MG63 (cell line): ENCODE data around the gene LYRM4. TPM values are rescaled to one million over a fixed set of nuclear protein-coding genes. Genes with fewer than 3 reads are reported as not detected.

Experiments
- DNase-seq: peaks from one replicate; pipeline ENCODE4 v3.0.0-alpha.2; 2020
- H3K27me3 ChIP-seq: fragments of 250-450 bp; sonication (Bioruptor Pico); 2 replicates; pipeline ENCODE4 v1.5.1; 2020; ENCODE audit warnings: mild to moderate bottlenecking, moderate library complexity
- H3K36me3 ChIP-seq: fragments of 250-450 bp; sonication (Bioruptor Pico); 2 replicates; pipeline ENCODE4 v1.5.1; 2020; ENCODE audit warnings: mild to moderate bottlenecking, moderate library complexity
- H3K4me3 ChIP-seq: fragments of 250-450 bp; sonication (Bioruptor Pico); 2 replicates; pipeline ENCODE4 v1.5.1; 2020; ENCODE audit warnings: mild to moderate bottlenecking, moderate library complexity
- H3K9me3 ChIP-seq: fragments of 250-450 bp; sonication (Bioruptor Pico); 2 replicates; pipeline ENCODE4 v1.5.1; 2020; ENCODE audit warnings: mild to moderate bottlenecking, moderate library complexity
- total RNA-seq: library from RNA; depleted of rRNA; stranded (reverse); fragments of >200 nt; shearing (Covaris generic); gene quantifications from 2 replicates; pipeline ENCODE4 v1.2.3, GENCODE V29; 2014; ENCODE audit warnings: low replicate concordance

Gene LYRM4
- total RNA-seq, 1 experiment from 2014 or later: 35.0 TPM

DNA sequence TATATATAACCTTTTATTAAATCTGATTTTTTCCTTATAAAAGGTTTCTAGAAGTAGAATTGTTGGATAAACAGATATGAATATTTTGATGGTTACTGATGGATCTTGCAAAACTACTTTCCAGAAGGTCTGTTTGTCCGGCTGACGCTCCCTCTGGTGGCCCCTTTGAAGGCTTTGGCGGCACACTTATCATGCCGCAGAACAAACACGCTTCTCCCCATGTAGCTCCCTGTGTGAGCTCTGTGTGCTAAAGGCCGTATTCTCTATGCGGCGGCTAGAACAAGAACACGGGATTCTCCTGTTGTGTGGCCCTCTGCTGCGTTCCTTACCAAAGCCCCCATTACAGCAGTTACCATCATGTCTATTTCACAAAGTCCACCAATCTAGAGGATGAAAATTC lies 145.6 kb downstream of the LYRM4 start:
- Histone ChIP-seq H3K9me3 (no peaks in the 10 kb centered on the region), H3K27me3 (no peaks in the 10 kb centered on the region), H3K4me3 (no peak overlapping the region), H3K36me3 (no peaks in the 10 kb centered on the region)
- no peak for DNase-seq

DNA sequence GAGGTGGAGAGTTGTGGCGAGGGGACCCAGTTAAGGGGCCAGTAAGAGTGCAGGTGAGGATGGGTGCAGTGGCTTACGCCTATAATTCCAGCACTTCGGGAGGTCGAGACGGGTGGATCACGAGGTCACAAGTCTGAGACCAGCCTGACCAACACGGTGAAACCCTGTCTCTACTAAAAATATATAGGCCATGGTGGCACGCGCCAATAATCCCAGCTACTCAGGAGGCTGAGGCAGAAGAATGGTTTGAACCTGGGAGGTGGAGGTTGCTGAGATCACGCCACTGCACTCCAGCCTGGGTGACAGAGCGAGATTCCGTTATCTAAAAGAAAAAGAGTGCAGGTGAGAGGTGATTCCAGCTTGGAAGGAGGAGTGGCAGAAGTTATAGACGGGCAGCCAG lies 147.7 kb downstream of the LYRM4 start:
- no peaks in the 10 kb centered on the region for H3K36me3 ChIP-seq
- DNase-seq: no peak
- no peaks in the 10 kb centered on the region for H3K9me3 ChIP-seq
- no peak overlapping the region for H3K4me3 ChIP-seq
- no peaks in the 10 kb centered on the region for H3K27me3 ChIP-seq

DNA sequence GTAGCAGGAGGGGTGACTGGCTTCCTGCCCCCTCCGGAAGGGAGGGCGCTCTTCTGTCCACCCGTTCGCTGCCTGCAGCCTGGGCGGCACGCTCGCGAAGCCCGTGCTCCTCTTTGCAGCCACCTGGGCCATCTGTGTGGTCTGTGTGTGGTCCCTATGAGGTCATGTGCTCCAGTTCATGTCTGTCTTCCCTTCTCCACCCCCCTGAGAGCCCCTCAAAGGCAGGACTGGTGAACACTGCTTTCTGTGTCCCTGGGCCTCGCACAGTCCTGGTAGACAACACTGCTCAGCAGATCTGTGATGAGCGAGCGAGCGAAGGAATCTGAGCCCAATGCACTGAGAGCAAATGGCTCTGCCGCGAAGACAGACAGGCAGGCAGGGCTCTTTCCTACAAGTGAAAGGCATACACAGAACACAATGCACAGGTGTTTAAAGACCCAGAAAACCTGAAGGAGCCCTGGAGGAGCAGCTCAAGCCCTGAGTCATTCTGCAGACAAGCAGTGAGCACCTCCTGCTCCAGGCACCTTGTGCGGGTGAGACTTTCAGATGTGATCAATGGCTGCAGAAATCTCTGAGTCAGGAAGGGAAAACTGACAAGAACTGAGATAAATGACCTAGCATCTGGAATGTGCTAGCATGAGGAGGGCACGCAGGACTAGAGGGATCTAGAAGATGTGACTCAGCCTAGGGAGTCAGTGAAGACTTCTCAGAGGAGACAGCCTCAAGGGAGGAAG lies 148.5 kb downstream of the LYRM4 start:
- peak; percentile 34 for DNase-seq
- Histone ChIP-seq H3K9me3 (no peaks in the 10 kb centered on the region), H3K27me3 (no peaks in the 10 kb centered on the region), H3K36me3 (no peaks in the 10 kb centered on the region), H3K4me3 (no peak overlapping the region)

DNA sequence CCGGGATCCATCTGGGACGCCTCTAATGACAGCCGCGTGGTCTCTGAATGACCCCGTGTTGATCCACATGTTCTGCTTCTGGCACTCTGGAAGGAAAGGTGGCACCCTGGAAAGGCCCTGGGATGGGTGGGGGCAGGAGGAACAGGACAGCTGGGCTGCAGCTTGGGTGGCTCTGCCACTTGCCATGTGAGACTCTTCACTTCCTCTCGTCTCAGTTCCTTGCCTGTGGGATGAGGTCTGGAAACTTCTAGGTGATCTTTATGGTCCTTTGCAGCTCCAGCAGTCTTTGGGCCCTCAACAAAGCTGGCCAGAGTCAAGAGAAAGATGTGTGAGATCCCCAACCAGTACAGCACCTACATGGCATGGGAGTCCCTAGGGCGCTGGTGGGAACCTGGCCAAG lies 149.1 kb downstream of the LYRM4 start:
- Histone ChIP-seq H3K9me3 (no peaks in the 10 kb centered on the region), H3K36me3 (no peaks in the 10 kb centered on the region), H3K27me3 (no peaks in the 10 kb centered on the region), H3K4me3 (no peak overlapping the region)
- no peak for DNase-seq

DNA sequence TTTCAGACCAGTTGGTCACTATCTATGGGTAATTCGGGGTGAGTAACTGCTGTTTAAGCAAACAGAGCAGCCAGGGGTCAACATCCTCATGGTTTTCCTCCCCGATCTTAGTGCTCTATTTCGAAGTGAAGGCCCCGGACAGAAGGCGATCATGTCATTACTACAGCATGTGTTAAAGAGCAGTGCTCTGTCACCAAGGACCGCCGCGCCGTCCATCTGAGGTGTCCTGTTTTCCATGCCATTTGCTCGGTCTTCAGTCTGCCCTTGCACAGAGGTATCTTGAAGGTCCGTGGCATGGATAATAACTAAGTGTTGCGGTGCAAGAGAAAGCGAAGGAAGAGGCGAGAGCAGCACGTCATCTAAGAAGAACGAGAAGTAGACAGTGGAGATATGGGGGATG lies 150.5 kb downstream of the LYRM4 start:
- H3K9me3 ChIP-seq: no peaks in the 10 kb centered on the region
- no peak overlapping the region for H3K4me3 ChIP-seq
- DNase-seq: no peak
- no peaks in the 10 kb centered on the region for H3K36me3 ChIP-seq
- no peaks in the 10 kb centered on the region for H3K27me3 ChIP-seq

DNA sequence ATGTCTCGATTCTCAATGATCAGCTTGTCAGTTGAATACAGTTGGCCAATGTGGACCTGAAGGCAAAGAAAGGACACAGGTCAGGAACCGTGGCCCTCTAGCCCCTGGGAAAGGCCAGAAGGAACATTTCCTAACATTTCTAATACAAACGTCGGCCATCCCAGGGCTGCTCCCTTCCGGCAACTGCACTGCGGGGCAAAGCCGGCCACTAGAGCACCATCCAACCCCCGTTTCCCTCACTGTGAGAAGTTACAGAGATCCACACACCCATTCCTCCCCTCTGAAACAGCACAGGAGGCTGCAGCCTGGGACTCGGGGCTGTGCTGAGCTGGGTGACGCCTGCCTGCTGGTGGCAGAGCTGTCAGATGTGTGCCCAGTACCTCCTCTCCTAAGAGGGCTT lies 151.3 kb downstream of the LYRM4 start:
- no peaks in the 10 kb centered on the region for H3K9me3 ChIP-seq
- DNase-seq: no peak
- H3K36me3 ChIP-seq: no peaks in the 10 kb centered on the region
- no peak overlapping the region for H3K4me3 ChIP-seq
- H3K27me3 ChIP-seq: no peaks in the 10 kb centered on the region

DNA sequence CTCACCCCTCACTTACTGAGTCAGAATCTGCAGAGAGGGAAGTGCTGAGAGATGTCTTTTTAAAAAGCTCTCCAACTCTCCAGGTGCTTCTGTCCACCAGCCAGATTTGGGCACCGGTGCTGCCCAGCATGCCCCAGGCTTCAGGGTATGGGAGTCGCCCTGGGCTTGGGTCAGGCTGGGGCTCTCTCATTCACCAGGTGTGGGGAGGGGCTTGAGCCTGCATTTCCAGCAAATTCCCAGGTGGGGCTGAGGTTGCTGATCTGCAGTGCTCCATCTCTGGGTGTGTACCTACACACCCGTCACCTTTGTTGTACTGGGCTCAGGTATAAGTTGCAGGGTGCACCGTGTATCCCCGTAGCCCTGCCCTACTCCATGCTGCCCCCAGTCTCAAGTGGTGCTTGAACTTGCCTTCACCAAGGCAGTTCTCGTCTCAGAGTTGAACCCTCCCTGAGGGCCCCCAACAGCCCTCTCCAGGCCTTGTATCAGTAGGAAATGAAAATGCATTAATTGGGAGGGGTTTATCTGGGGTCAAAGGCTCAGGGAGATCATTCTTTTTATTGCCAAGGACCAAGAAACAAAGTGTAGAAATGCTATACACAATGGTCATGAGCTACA lies 152.1 kb downstream of the LYRM4 start:
- Histone ChIP-seq H3K9me3 (no peaks in the 10 kb centered on the region), H3K27me3 (no peaks in the 10 kb centered on the region), H3K36me3 (no peaks in the 10 kb centered on the region), H3K4me3 (no peak overlapping the region)
- no peak for DNase-seq

DNA sequence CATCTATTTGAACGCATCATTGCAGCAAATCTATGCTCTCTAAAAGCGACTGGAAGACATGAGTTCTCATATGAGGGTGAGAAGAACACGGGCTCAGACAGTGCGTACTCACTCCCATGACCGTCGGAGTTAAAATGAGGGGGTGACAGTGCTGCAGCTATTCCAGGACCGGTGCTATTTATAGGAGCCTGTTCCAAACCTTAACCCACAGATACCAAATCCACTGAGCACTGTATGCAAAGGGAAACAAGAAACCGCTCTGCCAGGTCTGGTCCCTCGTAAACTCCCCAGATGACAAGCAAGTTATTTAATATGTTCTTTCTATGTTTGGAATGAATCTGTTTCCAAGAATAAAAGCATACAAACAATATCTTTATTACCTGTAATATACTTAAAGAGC lies 152.7 kb downstream of the LYRM4 start:
- Histone ChIP-seq H3K27me3 (no peaks in the 10 kb centered on the region), H3K9me3 (no peaks in the 10 kb centered on the region), H3K4me3 (no peak overlapping the region), H3K36me3 (no peaks in the 10 kb centered on the region)
- DNase-seq: no peak

DNA sequence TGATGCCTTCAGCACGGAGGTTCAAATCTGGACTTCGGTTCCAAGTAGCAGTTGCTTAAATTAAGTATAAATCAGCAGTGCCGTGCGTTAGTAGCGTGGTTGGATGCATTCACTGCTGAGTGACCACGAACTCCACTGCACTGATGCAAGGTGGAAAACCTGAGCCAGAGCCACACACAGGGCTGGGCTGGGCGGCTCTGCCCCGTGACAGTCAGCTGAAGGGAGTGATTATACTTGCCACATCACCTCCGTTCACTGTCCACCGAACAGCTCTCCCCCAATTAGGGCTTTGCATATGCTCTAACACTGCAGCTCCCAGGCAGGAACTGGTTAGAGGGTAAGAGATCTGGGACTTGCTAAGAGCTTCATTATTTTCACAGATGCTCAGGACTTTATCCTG lies 153.4 kb downstream of the LYRM4 start:
- no peak overlapping the region for H3K4me3 ChIP-seq
- no peak for DNase-seq
- H3K9me3 ChIP-seq: no peaks in the 10 kb centered on the region
- no peaks in the 10 kb centered on the region for H3K36me3 ChIP-seq
- no peaks in the 10 kb centered on the region for H3K27me3 ChIP-seq

DNA sequence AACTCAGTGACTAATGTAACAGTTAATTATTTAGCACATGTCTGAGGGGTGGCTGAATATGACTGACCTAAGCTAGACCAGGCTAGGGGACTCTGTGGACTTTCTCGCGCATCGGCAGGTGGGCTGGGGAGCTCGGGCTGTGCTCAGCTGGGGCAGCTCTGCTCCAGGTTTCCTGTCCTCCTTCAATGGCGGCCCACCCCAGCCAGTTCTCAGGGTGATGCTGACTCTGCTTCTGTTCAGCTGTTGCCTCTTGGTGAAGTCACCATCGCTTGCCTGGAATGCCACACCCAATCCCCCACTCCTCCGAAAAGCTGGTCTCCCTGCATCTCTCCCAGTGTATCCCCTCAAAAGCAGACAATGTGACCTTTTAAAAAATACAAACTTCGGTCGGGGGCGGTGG lies 155.6 kb downstream of the LYRM4 start:
- Histone ChIP-seq H3K36me3 (no peaks in the 10 kb centered on the region), H3K27me3 (no peaks in the 10 kb centered on the region), H3K4me3 (no peak overlapping the region), H3K9me3 (no peaks in the 10 kb centered on the region)
- DNase-seq: no peak

DNA sequence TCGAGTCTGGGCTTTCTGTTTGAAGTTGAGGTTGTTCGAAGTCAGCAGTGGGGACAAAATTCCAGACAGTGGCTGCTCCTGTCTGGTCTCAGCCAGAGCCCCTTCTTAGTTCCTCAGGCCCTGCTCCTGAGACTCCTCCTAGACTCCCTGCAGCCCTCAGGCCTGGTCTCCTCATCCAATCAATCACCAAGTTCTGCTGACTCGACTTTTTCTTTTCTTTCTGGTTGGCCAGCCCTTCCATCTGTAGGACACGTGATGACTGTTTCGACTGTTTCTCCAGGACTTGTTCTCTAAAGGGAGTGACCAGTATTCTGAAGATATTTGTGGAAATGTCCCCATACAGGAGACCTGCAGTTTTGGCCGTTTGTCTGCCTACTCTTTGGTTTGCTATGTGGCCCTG lies 156.1 kb downstream of the LYRM4 start:
- no peaks in the 10 kb centered on the region for H3K36me3 ChIP-seq
- no peak overlapping the region for H3K4me3 ChIP-seq
- H3K27me3 ChIP-seq: no peaks in the 10 kb centered on the region
- H3K9me3 ChIP-seq: no peaks in the 10 kb centered on the region
- no peak for DNase-seq

DNA sequence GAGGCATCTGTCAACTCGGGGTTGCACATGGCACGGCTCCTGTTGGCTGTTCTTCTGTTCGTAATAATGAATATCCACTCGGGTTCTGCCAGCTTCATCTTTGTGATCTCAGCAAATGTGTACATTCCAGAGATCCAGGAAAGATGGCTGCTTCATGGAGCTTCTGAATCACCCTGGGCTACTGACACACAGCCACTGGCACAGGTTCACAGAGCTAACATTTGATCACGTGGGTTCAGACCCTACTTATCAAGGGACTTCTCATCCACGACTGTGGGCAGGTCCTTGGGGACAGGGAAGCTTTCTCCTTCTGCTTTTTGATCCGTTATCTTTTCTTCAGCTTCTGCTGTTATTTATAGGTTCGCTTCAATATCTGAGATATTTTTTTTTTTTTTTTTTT lies 157.5 kb downstream of the LYRM4 start:
- no peaks in the 10 kb centered on the region for H3K27me3 ChIP-seq
- DNase-seq: peak; percentile 54
- H3K4me3 ChIP-seq: no peak overlapping the region
- no peaks in the 10 kb centered on the region for H3K9me3 ChIP-seq
- no peaks in the 10 kb centered on the region for H3K36me3 ChIP-seq

DNA sequence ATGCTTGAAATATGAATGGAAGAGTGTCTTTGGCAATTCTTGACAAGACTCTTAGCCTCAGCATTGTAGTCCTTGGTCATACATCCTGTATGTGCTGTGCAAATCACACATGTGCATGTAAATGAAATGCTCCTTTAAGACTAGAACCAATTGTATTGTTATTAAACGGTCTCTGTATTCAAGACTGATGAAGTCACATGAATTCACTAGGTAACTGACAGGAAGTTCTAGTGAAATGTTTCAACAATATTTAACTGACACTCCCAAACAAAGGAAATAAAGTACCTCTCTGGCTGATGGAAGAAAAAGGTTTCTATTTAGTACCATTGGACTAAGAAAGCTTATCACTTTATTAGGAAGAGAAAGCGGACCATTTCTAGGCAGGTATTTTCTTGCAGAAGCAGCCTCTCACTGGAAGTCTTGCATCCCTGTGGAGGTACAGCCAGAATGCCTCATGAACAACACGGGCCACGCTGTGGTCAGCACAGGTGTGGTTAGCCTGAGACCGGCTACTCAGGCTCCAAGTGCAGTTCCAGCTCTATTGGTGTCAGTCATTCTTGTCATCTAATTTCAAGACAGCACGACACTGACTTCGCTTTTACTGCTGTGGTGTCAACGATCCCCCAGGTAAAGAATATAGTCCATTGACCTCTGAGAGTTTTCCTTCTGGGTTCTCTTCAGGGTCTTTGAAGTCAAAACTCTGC lies 158.3 kb downstream of the LYRM4 start:
- Histone ChIP-seq H3K27me3 (no peaks in the 10 kb centered on the region), H3K9me3 (no peaks in the 10 kb centered on the region), H3K36me3 (no peaks in the 10 kb centered on the region), H3K4me3 (no peak overlapping the region)
- no peak for DNase-seq

DNA sequence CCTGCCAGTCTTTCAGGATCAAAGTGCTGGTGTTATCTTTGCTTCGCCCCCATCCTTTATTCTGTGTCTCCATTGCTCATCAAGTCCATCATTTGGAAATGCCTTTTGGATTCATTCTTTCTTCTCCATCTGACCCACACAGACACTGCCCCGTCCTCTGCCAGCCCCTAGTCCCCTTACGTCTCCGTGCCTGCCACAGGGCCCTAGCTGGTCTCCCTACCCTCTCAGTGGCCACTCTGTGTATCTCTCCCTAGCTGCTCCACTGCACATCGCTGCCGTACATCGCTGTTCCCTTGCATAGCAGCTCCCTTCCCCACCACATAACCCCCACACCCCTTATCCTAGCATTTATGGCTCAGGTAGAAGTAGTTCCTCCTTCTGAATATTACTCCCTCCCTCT lies 159.9 kb downstream of the LYRM4 start:
- Histone ChIP-seq H3K4me3 (no peak overlapping the region), H3K36me3 (no peaks in the 10 kb centered on the region), H3K27me3 (no peaks in the 10 kb centered on the region), H3K9me3 (no peaks in the 10 kb centered on the region)
- no peak for DNase-seq

DNA sequence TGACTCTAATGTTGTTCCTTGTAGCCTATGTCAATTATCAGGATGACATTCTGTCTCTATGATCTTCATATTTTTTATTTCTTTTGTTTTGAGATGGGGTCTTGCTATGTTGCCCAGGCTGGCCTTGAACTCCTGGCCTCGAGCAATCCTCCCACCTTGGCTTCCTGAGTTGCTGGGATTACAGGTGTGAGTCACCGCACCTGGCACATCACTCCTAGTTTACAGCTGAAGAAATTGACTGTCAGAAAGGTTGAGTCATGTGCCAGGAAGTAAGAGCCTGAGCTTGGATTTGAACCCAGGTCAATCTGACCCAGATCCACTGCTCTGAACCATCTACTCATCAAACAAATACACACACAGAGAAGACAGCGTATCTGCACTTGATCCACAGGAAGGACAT lies 161.2 kb downstream of the LYRM4 start:
- no peaks in the 10 kb centered on the region for H3K9me3 ChIP-seq
- H3K36me3 ChIP-seq: no peaks in the 10 kb centered on the region
- peak; percentile 21 for DNase-seq
- no peak overlapping the region for H3K4me3 ChIP-seq
- no peaks in the 10 kb centered on the region for H3K27me3 ChIP-seq

DNA sequence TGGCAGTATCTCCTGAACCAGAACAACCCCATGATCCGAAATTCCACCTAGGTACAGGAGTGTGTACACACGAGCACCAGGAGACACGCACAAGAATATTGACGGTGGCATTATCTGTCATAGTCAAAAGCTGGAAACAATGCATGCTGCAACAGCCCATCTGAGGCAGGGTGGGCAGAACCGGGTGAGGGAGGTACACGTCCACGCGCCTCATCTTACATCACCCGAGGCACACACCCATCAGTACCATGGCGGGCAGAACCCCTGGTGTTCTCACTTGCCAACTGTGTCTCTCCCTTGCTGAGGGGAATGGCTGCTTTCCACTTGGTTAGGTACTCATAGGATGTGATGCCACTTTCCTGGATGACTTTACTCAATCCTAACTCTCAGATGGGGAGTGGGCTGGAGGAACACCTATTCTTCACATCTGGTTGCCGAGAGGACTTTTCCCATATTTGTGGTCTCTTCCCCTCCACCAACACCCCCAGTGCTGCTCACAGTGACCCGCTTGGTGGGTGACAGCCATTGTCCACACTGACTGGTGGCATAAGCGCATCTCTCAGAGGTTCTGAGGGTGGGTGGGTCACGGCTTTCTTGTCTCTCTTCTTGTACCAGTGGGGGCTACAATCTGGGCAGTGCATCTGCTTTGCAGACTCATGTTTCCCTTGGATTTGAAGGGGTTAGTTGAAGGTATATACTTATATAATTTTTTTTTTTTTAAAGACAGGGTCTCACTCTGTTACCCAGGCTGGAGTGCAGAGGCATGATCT lies 162.1 kb downstream of the LYRM4 start:
- H3K4me3 ChIP-seq: no peak overlapping the region
- H3K36me3 ChIP-seq: no peaks in the 10 kb centered on the region
- no peaks in the 10 kb centered on the region for H3K27me3 ChIP-seq
- H3K9me3 ChIP-seq: no peaks in the 10 kb centered on the region
- no peak for DNase-seq

DNA sequence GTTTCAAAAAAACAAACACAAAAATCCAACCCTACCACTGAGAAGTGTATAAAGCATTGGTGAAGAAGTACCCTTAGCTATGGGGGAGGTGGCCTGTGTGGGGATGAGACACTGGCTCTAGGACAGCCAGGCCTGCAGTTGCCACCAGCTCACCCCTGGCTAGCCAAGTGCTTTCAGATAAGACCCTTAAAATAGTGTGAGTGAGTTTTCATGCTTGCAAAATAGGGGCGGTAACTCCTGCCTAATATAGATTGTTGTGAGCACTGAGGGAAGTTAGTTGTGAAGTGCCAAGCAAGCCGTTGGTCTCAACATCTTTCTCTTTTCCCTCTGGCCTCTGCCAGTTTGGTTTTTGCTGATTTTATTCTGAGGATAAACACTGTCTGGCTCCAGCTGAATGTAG lies 164.3 kb downstream of the LYRM4 start:
- no peak overlapping the region for H3K4me3 ChIP-seq
- H3K36me3 ChIP-seq: no peaks in the 10 kb centered on the region
- H3K27me3 ChIP-seq: no peaks in the 10 kb centered on the region
- H3K9me3 ChIP-seq: no peaks in the 10 kb centered on the region
- no peak for DNase-seq
